PFSK-1 (cell line): Measurements from ENCODE around the gene MAP2.

Experiments
- POLR2AphosphoS5 ChIP-seq: IDR thresholded peaks from 2 replicates; pipeline ENCODE4 v1.6.1; 2012; ENCODE audit warnings: low read depth, mild to moderate bottlenecking, control low read depth, low read length, moderate library complexity
- SIN3A ChIP-seq: IDR thresholded peaks from 2 replicates; pipeline ENCODE4 v1.6.1; 2012; ENCODE audit warnings: mild to moderate bottlenecking, low read length, moderate library complexity, borderline replicate concordance; ENCODE audit not compliant: insufficient read depth
- TAF1 ChIP-seq: IDR thresholded peaks from 2 replicates; pipeline ENCODE4 v1.6.1; 2012; ENCODE audit warnings: low read length, control low read depth, borderline replicate concordance; ENCODE audit not compliant: insufficient read depth
- TF ChIP-seq, protein P1 (sequence below), 2 experiments: IDR thresholded peaks; 2 replicates each; pipeline versions ENCODE4 v1.6.1 to v1.8.0; 2011 to 2012; ENCODE audit warnings: low read depth in 2 of 2, low read length in 2 of 2, control low read depth in 1 of 2, inconsistent platforms in 1 of 2, mild to moderate bottlenecking in 1 of 2, moderate library complexity in 1 of 2; ENCODE audit not compliant: insufficient read depth in 1 of 2

- TF ChIP-seq, protein P1, sequence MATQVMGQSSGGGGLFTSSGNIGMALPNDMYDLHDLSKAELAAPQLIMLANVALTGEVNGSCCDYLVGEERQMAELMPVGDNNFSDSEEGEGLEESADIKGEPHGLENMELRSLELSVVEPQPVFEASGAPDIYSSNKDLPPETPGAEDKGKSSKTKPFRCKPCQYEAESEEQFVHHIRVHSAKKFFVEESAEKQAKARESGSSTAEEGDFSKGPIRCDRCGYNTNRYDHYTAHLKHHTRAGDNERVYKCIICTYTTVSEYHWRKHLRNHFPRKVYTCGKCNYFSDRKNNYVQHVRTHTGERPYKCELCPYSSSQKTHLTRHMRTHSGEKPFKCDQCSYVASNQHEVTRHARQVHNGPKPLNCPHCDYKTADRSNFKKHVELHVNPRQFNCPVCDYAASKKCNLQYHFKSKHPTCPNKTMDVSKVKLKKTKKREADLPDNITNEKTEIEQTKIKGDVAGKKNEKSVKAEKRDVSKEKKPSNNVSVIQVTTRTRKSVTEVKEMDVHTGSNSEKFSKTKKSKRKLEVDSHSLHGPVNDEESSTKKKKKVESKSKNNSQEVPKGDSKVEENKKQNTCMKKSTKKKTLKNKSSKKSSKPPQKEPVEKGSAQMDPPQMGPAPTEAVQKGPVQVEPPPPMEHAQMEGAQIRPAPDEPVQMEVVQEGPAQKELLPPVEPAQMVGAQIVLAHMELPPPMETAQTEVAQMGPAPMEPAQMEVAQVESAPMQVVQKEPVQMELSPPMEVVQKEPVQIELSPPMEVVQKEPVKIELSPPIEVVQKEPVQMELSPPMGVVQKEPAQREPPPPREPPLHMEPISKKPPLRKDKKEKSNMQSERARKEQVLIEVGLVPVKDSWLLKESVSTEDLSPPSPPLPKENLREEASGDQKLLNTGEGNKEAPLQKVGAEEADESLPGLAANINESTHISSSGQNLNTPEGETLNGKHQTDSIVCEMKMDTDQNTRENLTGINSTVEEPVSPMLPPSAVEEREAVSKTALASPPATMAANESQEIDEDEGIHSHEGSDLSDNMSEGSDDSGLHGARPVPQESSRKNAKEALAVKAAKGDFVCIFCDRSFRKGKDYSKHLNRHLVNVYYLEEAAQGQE (IDR thresholded peaks at IDR 0.05; ENCODE audit: insufficient read depth in 1 of 2, low read depth in 2 of 2, low read length in 2 of 2) = no peak
- TF ChIP-seq SIN3A (no peak), POLR2AphosphoS5 (no peak), TAF1 (no peak)
Measured at GRCh38 chr2:209753020-209753419, 329.2 kb downstream of the MAP2 start.
